BLaER1 (cell line): Measurements from ENCODE around the gene SFI1.

Source experiments
- H3K27ac ChIP-seq: shearing (Covaris generic); formaldehyde crosslinking; 2 replicates; pipeline ENCODE4 v1.8.1; 2022
- H3K27me3 ChIP-seq: shearing (Covaris generic); formaldehyde crosslinking; 2 replicates; pipeline ENCODE4 v1.8.1; 2022
- H3K36me3 ChIP-seq: shearing (Covaris generic); formaldehyde crosslinking; 2 replicates; pipeline ENCODE4 v1.8.1; 2022
- H3K4me1 ChIP-seq: shearing (Covaris generic); formaldehyde crosslinking; 2 replicates; pipeline ENCODE4 v1.8.1; 2022
- H3K4me2 ChIP-seq: shearing (Covaris generic); formaldehyde crosslinking; 2 replicates; pipeline ENCODE4 v1.8.1; 2022
- H3K4me3 ChIP-seq: shearing (Covaris generic); formaldehyde crosslinking; 2 replicates; pipeline ENCODE4 v1.8.1; 2022
- H3K9ac ChIP-seq: shearing (Covaris generic); formaldehyde crosslinking; 2 replicates; pipeline ENCODE4 v1.8.1; 2022
- H3K9me3 ChIP-seq: shearing (Covaris generic); formaldehyde crosslinking; 2 replicates; pipeline ENCODE4 v1.8.1; 2022
- H4K20me1 ChIP-seq: shearing (Covaris generic); formaldehyde crosslinking; 2 replicates; pipeline ENCODE4 v1.8.1; 2022
- Cebpa-rat ChIP-seq: shearing (Covaris generic); IDR thresholded peaks from 2 replicates; pipeline ENCODE4 v1.8.1; 2022

Gene SFI1

DNA sequence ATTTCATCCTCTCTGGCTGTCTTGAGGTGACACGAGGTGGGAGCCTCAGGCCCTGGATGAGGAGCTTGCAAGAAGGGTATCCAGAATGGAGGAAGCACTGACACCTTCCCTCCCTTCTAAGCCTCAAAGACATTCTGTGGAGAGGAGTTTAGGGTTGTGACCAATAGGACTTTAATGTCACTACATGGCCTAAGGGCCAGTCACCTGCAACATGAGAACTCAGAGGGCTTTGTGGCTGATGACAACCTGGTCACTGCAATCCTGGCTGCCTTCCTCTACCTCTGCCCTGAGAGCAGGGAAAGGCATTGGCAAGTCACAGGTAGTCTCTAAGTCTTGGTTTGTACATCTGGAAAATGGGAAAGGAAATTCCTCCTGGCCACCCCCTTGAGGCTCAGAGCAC, 132.0 kb downstream of the SFI1 start:
- peaks cover 84% of the 10 kb centered on the region for H4K20me1 ChIP-seq

DNA sequence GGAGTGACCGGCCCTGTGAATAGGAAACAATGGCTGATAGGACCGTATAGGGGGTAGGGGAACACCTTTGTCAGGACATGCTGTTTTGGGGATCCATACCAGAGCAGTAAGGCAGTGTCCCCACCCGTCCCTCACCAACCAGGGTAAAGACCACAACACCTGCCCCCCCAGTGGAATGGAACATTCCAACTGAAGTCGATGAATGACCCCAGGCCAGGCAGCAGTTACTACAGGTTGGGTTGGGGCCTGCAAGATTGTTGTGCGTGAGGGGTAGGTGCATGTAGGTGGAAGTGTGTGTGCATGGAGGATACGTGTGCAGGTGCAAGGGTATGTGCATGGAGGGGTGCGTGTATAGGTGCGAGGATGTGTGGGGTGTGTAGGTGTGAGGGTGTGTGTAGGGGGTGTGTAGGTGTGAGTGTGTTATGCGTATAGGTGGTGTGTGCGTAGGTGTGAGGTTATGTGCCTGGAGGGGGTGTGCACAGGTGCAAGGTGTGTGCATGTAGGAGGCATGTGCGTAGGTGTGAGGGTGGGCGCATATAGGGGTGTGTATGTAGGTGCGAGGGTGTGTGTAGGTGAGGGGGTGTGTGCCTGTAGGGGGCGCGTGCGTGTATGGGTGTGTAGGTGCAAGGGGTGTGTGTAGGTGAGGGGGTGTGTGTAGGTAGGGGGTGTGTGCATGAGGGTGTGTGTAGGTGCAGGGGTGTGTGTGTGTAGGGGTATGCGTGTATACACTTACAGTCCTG, 132.8 kb downstream of the SFI1 start:
- H3K4me1 ChIP-seq, result peaks cover 92% of the 10 kb centered on the region
- H3K4me3 ChIP-seq, result peak overlapping the region; percentile 66; the same call in 1 of the 2 replicates
- H3K36me3 ChIP-seq, result peaks cover 53% of the 10 kb centered on the region
- peak overlapping the region; percentile 95 for H3K27ac ChIP-seq
- peaks cover 82% of the 10 kb centered on the region for H4K20me1 ChIP-seq
- no peaks in the 10 kb centered on the region for H3K27me3 ChIP-seq
- no peak for TF ChIP-seq Cebpa-rat
- H3K4me2 ChIP-seq, result peak overlapping the region; percentile 89
- no peaks in the 10 kb centered on the region for H3K9me3 ChIP-seq
- H3K9ac ChIP-seq, result peak overlapping the region; percentile 84

More for the DNA sequence above, 132.0 kb downstream of the SFI1 start:
- no peaks in the 10 kb centered on the region for H3K9me3 ChIP-seq
- no peak overlapping the region for H3K4me3 ChIP-seq
- H3K9ac ChIP-seq, result 0 out of 2 replicates have a peak overlapping the region, but pooled peaks have one; percentile 48
- peaks cover 60% of the 10 kb centered on the region for H3K36me3 ChIP-seq
- H3K27me3 ChIP-seq, result no peaks in the 10 kb centered on the region
- peak overlapping the region; percentile 89 for H3K4me2 ChIP-seq
- H3K4me1 ChIP-seq, result peaks cover 89% of the 10 kb centered on the region
- H3K27ac ChIP-seq, result peak overlapping the region; percentile 67
- TF ChIP-seq Cebpa-rat, result no peak

DNA sequence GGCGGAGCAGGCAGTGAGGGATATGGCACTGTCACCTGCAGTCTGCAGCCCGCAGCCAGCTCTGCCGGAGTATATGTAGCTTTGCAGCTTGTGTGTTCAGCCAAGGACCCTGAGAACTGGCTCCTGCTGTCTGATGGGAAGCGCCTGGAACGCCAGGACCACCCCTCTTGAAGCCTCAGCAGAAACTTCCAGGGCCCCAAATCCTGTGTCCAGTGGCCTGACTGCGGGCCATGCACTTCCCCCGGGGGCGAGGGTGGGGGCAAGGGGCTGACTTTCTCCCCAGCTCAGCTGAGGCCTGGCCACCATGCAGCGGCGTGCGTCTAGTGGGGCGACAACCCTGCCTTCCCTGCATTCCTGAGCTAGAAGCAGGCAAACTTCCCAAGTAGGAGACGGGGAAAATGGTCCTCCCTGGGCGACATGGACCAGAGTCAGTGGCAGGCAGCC, 133.4 kb downstream of the SFI1 start:
- H3K4me2 ChIP-seq, result peak overlapping the region; percentile 89
- peaks cover 92% of the 10 kb centered on the region for H3K4me1 ChIP-seq
- H4K20me1 ChIP-seq, result peaks cover 82% of the 10 kb centered on the region
- no peaks in the 10 kb centered on the region for H3K27me3 ChIP-seq
- H3K27ac ChIP-seq, result peak overlapping the region; percentile 95
- peaks cover 48% of the 10 kb centered on the region for H3K36me3 ChIP-seq
- peak overlapping the region; percentile 84 for H3K9ac ChIP-seq
- TF ChIP-seq Cebpa-rat, result no peak
- H3K4me3 ChIP-seq, result peak overlapping the region; percentile 66
- no peaks in the 10 kb centered on the region for H3K9me3 ChIP-seq

DNA sequence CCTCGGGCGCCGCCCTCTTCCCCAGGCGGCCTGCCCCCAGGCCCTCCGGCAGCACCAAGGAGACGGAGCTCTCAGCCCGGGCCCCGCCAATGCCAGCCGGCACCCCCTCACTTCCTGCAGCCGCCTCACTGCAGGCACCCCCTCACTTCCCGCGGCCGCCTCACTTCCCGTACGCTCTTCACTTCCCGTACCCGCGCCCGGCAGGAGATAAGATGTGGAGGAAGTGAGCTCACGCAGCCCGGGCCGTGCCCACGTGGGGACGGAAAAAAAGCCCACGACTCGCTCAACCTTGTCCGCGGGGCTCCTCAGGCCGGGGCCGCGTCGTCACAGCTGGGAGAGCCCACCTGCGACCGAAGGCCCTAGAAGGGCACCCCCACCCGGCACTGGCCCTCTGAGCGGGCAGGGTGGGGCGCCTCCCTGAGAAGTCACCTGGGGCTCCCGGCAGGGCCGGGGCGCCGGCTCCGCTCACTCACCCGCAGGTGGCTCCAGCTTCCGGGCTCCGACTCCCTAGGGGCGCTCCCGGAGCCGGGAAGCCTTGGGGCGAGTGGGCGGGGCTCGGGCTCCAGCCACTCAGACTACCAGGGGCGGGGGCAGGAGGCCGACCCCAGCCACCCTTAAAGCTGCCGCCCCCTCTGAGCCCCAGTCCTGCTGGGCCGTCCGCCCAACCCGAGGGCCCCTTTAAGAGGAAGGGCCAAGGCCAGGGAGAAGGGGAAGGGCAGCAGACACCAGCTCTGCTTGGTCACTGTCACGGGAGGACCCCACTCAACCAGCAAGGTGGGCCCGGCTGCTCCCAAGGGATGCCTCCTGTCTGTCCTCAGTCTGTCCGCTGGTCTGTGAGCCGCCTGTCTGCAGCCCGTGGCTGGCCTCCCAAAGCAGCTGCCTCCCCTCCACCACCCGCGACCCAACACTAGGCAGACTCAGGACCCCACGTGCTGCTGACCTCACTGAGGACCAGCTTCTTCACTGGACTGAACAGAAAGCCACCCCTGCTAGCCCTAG, 134.3 kb downstream of the SFI1 start:
- peak overlapping the region; percentile 95 for H3K27ac ChIP-seq
- peaks cover 39% of the 10 kb centered on the region for H3K36me3 ChIP-seq
- H3K9me3 ChIP-seq, result no peaks in the 10 kb centered on the region
- H3K27me3 ChIP-seq, result no peaks in the 10 kb centered on the region
- H3K9ac ChIP-seq, result peak overlapping the region; percentile 84
- peak overlapping the region; percentile 89 for H3K4me2 ChIP-seq
- peaks cover 82% of the 10 kb centered on the region for H4K20me1 ChIP-seq
- peak overlapping the region; percentile 66 for H3K4me3 ChIP-seq
- peaks cover 95% of the 10 kb centered on the region for H3K4me1 ChIP-seq
- no peak for TF ChIP-seq Cebpa-rat

DNA sequence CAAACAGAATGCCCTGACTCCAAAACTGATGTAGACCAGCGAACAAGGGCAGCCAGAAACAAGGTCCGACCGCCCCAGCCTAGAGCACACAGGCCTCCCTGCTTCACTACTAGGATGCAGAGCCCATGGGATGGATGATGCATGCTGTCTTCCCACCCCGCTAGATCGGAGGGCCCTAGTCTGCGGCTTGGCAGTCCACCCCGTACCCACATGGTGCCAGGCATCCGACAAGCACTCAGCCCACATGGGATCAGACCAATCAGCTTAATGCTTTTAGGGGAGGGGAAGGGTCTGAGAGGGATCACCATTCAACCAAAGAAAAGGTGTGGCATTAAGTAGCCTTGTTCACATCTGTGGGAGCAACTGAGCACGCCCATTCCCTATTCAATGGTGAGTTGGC, 135.1 kb downstream of the SFI1 start:
- Histone ChIP-seq H3K9ac (peak overlapping the region; percentile 84), H3K36me3 (peaks cover 31% of the 10 kb centered on the region), H3K4me1 (peaks cover 95% of the 10 kb centered on the region), H3K4me3 (peak overlapping the region; percentile 66), H3K27me3 (no peaks in the 10 kb centered on the region), H4K20me1 (peaks cover 79% of the 10 kb centered on the region), H3K4me2 (peak overlapping the region; percentile 89), H3K9me3 (no peaks in the 10 kb centered on the region), H3K27ac (peak overlapping the region; percentile 95)
- TF ChIP-seq Cebpa-rat, result no peak

DNA sequence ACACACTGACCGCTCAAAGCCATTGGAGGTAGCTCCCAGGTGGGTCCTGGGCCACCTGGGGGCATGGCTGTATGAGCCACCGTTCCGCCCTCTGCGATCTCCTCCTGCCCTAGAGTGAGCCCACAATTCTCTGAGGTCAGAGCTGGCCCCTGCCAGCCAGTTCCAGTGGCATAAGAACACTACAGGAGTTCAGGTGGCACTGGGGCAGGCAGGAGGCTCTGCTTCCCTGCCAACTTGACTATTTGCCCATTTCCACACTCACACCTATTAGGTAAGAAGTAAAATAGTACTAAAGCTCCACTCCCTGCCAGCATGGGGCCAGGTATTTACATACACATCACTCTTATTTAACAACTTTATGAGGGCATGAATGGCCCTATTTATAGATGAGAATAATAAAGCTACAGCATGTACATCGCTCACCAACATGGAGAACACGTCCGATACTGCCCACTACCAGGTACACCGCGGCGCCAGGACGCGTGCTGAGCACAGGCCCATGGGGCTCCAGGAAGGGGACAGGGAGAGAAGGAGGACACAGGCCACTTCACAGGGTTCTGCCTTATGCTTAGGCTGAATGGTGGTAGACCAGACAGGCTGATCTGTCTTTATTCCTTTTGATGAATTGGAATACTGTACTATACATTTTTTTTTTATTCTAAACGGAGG, 139.4 kb downstream of the SFI1 start:
- Histone ChIP-seq H4K20me1 (peaks cover 55% of the 10 kb centered on the region), H3K4me3 (no peak overlapping the region), H3K9ac (no peak overlapping the region), H3K4me2 (peak overlapping the region; percentile 37; the same call in 1 of the 2 replicates), H3K9me3 (no peaks in the 10 kb centered on the region), H3K27me3 (no peaks in the 10 kb centered on the region), H3K27ac (0 out of 2 replicates have a peak overlapping the region, but pooled peaks have one; percentile 24), H3K4me1 (peaks cover 97% of the 10 kb centered on the region), H3K36me3 (peaks cover 13% of the 10 kb centered on the region; the same call in 1 of the 2 replicates)
- no peak for TF ChIP-seq Cebpa-rat

DNA sequence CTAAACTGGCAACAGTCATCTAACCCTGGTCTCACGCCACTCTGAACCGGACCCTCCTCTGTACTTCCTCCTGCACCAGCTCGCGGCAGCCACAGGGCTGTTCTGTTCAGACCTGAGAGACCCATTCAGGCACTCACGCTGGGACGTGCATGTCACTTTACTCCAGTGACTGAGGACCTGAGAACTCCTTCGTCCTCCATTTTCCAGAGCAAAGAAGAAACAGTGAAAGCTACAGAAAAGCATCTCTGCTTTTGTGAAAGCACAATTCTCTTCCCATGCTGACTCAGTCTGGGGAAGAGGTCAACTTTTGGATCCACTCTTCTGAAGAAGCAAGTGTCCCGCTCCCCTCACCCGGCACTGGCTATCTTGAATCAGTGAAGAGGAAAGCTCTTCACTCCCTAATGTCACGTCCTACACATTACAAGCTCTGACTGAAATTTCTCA, 141.1 kb downstream of the SFI1 start:
- Histone ChIP-seq H4K20me1 (peaks cover 47% of the 10 kb centered on the region), H3K27ac (peak overlapping the region; percentile 93), H3K9me3 (no peaks in the 10 kb centered on the region), H3K36me3 (peaks cover 17% of the 10 kb centered on the region), H3K4me2 (peak overlapping the region; percentile 99), H3K27me3 (no peaks in the 10 kb centered on the region), H3K4me1 (peaks cover 87% of the 10 kb centered on the region), H3K9ac (peak overlapping the region; percentile 91), H3K4me3 (peak overlapping the region; percentile 70)
- no peak for TF ChIP-seq Cebpa-rat

DNA sequence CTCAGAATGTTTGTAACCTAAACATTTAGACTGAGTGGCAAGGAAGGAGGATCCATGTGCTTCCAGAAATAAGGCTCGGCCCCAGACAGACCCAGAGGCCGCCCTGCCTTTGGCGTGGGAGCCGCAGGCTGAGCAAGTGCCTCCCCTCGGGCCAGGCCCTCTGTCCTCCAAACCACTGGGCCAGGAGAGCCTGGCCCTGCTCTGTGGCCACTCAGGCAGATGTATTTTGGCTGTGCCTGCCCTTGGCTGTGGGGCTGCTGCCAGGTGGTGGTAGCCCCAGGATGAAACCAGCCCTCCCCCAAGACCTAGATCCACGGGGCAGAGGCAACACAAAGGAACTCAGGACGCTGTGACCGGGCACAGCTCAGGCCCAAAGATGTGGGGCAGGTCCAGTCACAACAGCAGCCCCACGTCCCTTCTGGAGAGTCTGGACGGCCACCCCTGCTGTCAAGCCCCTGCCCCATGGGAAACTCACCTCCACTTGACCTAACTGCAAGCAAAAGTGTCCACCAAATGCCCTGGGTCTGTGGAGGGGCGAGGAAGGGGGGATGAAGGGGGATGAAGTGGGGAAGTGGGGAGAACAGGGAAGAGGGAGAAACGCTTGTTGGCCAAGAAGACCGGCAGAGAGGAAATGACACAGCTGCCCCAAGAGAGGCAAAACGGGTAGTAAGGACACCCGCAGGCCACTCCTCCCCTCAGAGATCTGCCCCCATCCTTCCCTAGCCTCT, 141.7 kb downstream of the SFI1 start:
- H3K36me3 ChIP-seq, result peaks cover 19% of the 10 kb centered on the region
- H3K9me3 ChIP-seq, result no peaks in the 10 kb centered on the region
- peak overlapping the region; percentile 99 for H3K4me2 ChIP-seq
- TF ChIP-seq Cebpa-rat, result no peak
- H3K9ac ChIP-seq, result peak overlapping the region; percentile 91
- peak overlapping the region; percentile 93 for H3K27ac ChIP-seq
- H4K20me1 ChIP-seq, result peaks cover 42% of the 10 kb centered on the region
- H3K4me1 ChIP-seq, result peaks cover 81% of the 10 kb centered on the region
- H3K4me3 ChIP-seq, result peak overlapping the region; percentile 70
- H3K27me3 ChIP-seq, result no peaks in the 10 kb centered on the region
